ENCODE measurements around the gene SNX19.

SNX19 gene

DNA sequence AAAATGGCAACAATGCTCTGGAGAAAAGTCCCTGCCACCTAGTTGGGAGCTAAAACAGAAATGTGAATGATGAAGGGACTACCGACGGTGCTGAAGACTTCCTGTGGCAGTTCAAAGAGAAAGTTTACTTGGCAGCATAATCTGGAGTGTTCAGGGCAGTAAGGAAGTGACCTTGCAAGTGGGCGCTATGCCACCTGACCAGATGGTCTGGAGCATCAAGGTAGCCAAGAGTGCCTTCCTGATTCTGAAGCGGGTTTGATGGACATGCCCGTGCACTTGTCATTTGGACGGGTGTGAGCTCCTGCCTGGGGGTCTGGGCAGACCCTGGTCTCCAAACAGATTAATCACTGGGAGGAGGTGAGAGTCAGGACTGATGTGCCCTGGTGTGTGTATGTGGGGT is 1.8 kb upstream of the SNX19 start:
- Histone ChIP-seq H3K4me3 (ENCODE audit: insufficient read depth, low read length, poor library complexity, severe bottlenecking) (no peak overlapping the region), H3K9me3 (ENCODE audit: insufficient read depth, low read length) (no peaks in the 10 kb centered on the region), H3K4me2 (ENCODE audit: low read depth, low read length, poor library complexity, severe bottlenecking) (no peak overlapping the region), H3K79me2 (ENCODE audit: insufficient read depth, low read length) (peaks cover 10% of the 10 kb centered on the region; the same call in 1 of the 2 replicates), H3K9ac (ENCODE audit: low read length) (no peak overlapping the region), H3K36me3 (ENCODE audit: low read length) (no peaks in the 10 kb centered on the region), H2AFZ (ENCODE audit: low read depth, low read length, severe bottlenecking) (no peak overlapping the region), H4K20me1 (ENCODE audit: low read depth, low read length) (no peaks in the 10 kb centered on the region), H3F3A (ENCODE audit: insufficient read depth) (no peaks in the 10 kb centered on the region), H3K27ac (ENCODE audit: low read depth, low read length) (no peak overlapping the region), H3K9me2 (replicated peaks; ENCODE audit: insufficient read depth, low read length) (no peaks in the 10 kb centered on the region), H3K27me3 (ENCODE audit: low read length) (no peaks in the 10 kb centered on the region)
- TF ChIP-seq EZH2phosphoT487 (conservative IDR thresholded peaks at IDR 0.05; ENCODE audit: low read length) = no peak
- TF ChIP-seq, protein P1, sequence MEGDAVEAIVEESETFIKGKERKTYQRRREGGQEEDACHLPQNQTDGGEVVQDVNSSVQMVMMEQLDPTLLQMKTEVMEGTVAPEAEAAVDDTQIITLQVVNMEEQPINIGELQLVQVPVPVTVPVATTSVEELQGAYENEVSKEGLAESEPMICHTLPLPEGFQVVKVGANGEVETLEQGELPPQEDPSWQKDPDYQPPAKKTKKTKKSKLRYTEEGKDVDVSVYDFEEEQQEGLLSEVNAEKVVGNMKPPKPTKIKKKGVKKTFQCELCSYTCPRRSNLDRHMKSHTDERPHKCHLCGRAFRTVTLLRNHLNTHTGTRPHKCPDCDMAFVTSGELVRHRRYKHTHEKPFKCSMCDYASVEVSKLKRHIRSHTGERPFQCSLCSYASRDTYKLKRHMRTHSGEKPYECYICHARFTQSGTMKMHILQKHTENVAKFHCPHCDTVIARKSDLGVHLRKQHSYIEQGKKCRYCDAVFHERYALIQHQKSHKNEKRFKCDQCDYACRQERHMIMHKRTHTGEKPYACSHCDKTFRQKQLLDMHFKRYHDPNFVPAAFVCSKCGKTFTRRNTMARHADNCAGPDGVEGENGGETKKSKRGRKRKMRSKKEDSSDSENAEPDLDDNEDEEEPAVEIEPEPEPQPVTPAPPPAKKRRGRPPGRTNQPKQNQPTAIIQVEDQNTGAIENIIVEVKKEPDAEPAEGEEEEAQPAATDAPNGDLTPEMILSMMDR (IDR thresholded peaks at IDR 0.05; ENCODE audit: insufficient read depth, low read length, poor library complexity, severe bottlenecking) = no peak

DNA sequence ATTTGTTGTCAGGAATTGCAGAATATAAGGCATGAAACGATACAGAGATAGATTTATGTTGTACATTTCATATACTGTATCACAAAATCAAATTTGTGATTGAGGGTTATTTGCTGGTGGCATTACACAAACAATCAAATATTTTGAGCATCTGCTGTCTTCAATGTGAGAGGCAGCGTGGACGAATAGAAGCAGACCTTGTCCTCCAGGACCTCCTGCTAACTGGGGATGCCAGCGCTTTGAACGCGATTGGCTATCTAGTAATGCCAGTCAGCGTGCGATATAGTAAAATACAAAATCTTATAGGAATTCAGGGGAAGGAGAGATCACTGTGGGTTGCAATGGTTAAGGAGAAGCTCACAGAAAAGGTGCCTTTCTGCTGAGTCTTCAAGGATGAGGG is 631 bp upstream of the SNX19 start:
- Histone ChIP-seq H3F3A (ENCODE audit: insufficient read depth) (no peaks in the 10 kb centered on the region), H3K9me3 (ENCODE audit: insufficient read depth, low read length) (no peaks in the 10 kb centered on the region), H3K27me3 (ENCODE audit: low read length) (no peaks in the 10 kb centered on the region), H3K79me2 (ENCODE audit: insufficient read depth, low read length) (peaks cover 10% of the 10 kb centered on the region; the same call in 1 of the 2 replicates), H3K27ac (ENCODE audit: low read depth, low read length) (no peak overlapping the region), H2AFZ (ENCODE audit: low read depth, low read length, severe bottlenecking) (peak overlapping the region; percentile 97), H3K9ac (ENCODE audit: low read length) (peak overlapping the region; percentile 81), H3K36me3 (ENCODE audit: low read length) (no peaks in the 10 kb centered on the region), H4K20me1 (ENCODE audit: low read depth, low read length) (no peaks in the 10 kb centered on the region), H3K9me2 (replicated peaks; ENCODE audit: insufficient read depth, low read length) (no peaks in the 10 kb centered on the region), H3K4me3 (ENCODE audit: insufficient read depth, low read length, poor library complexity, severe bottlenecking) (peak overlapping the region; percentile 69), H3K4me2 (ENCODE audit: low read depth, low read length, poor library complexity, severe bottlenecking) (peak overlapping the region; percentile 70)
- TF ChIP-seq, protein P1 (IDR thresholded peaks at IDR 0.05; ENCODE audit: insufficient read depth, low read length, poor library complexity, severe bottlenecking) = no peak
- TF ChIP-seq EZH2phosphoT487 (conservative IDR thresholded peaks at IDR 0.05; ENCODE audit: low read length) = no peak

DNA sequence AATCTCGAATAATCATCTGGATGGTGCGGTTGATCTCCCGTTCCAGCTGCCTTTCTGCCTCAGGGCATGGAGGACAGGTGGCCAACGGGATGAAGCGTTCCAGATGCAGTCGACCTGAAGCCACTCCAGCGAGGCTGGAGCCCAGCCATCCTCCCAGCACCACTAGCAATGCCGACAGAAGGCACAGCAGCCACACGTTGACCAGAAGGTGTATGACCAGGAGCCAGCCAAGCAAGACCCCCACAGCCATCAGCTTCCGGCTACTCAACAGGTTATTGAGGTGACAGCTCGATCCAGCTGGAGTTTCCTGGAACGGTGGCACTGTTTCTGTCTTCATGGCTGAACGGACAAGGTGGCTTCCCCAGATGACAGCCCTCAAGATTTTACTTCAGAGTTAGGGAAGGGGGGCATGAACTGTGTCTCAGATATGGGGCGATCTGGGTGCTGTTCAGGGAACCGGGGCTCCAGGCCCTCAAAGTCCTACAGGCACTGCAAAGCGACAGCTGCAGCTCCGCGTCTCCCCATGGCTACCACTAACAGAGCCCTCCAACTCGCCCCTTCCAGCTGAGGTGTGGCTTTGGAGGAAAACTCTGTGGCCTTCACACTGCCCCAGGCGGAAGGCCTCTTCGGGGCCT is 559 bp downstream of the SNX19 start:
- peak overlapping the region; percentile 65 for H3K4me2 ChIP-seq (ENCODE audit: low read depth, low read length, poor library complexity, severe bottlenecking)
- H3K27ac ChIP-seq (ENCODE audit: low read depth, low read length) = no peak overlapping the region
- no peaks in the 10 kb centered on the region for H4K20me1 ChIP-seq (ENCODE audit: low read depth, low read length)
- peak overlapping the region; percentile 81 for H3K9ac ChIP-seq (ENCODE audit: low read length)
- H3K79me2 ChIP-seq (ENCODE audit: insufficient read depth, low read length) = peaks cover 10% of the 10 kb centered on the region; the same call in 1 of the 2 replicates
- no peaks in the 10 kb centered on the region for H3K9me3 ChIP-seq (ENCODE audit: insufficient read depth, low read length)
- peak overlapping the region; percentile 69 for H3K4me3 ChIP-seq (ENCODE audit: insufficient read depth, low read length, poor library complexity, severe bottlenecking)
- H3K27me3 ChIP-seq (ENCODE audit: low read length) = no peaks in the 10 kb centered on the region
- H3K9me2 ChIP-seq (replicated peaks; ENCODE audit: insufficient read depth, low read length) = no peaks in the 10 kb centered on the region
- no peaks in the 10 kb centered on the region for H3F3A ChIP-seq (ENCODE audit: insufficient read depth)
- TF ChIP-seq EZH2phosphoT487 (conservative IDR thresholded peaks at IDR 0.05; ENCODE audit: low read length) = no peak
- TF ChIP-seq, protein P1 (IDR thresholded peaks at IDR 0.05; ENCODE audit: insufficient read depth, low read length, poor library complexity, severe bottlenecking) = no peak
- H2AFZ ChIP-seq (ENCODE audit: low read depth, low read length, severe bottlenecking) = peak overlapping the region; percentile 91
- no peaks in the 10 kb centered on the region for H3K36me3 ChIP-seq (ENCODE audit: low read length)
